ENCODE measurements around the gene PTPN2.
"Not testable (repeated sequence)": the region's sequence is repeated elsewhere in the genome, so short reads cannot be mapped to it uniquely, and the experiment has no call there.

PTPN2 gene

GRCh38 chr18:12874992-12875391 is 9.0 kb downstream of the PTPN2 start:
- H3K27me3 ChIP-seq (ENCODE audit: control insufficient read depth, insufficient read depth, low read length); H3K36me3 ChIP-seq (ENCODE audit: control insufficient read depth, insufficient read depth, low read length); H3K9ac ChIP-seq (ENCODE audit: low read depth, low read length); H3K4me3 ChIP-seq (ENCODE audit: low read depth, low read length); H3K4me1 ChIP-seq (ENCODE audit: control insufficient read depth, insufficient read depth, low read length); H3K9me3 ChIP-seq (ENCODE audit: control insufficient read depth, insufficient read depth, low read length): not testable (repeated sequence)
- peak overlapping the region; percentile 66 for H3K27ac ChIP-seq (ENCODE audit: low read depth, low read length)

- not testable (repeated sequence) for H3K4me3 ChIP-seq (ENCODE audit: low read depth, low read length); H3K27me3 ChIP-seq (ENCODE audit: control insufficient read depth, insufficient read depth, low read length); H3K36me3 ChIP-seq (ENCODE audit: control insufficient read depth, insufficient read depth, low read length); H3K27ac ChIP-seq (ENCODE audit: low read depth, low read length); H3K4me1 ChIP-seq (ENCODE audit: control insufficient read depth, insufficient read depth, low read length); H3K9me3 ChIP-seq (ENCODE audit: control insufficient read depth, insufficient read depth, low read length); H3K9ac ChIP-seq (ENCODE audit: low read depth, low read length)
Observed at GRCh38 chr18:12873961-12874567, 10.0 kb downstream of the PTPN2 start.

GRCh38 chr18:12872408-12872807 is 11.6 kb downstream of the PTPN2 start:
- H3K4me1 ChIP-seq (ENCODE audit: control insufficient read depth, insufficient read depth, low read length): no peaks in the 10 kb centered on the region
- no peaks in the 10 kb centered on the region for H3K9me3 ChIP-seq (ENCODE audit: control insufficient read depth, insufficient read depth, low read length)
- H3K27me3 ChIP-seq (ENCODE audit: control insufficient read depth, insufficient read depth, low read length): no peaks in the 10 kb centered on the region
- no peak overlapping the region for H3K4me3 ChIP-seq (ENCODE audit: low read depth, low read length)
- H3K36me3 ChIP-seq (ENCODE audit: control insufficient read depth, insufficient read depth, low read length): no peaks in the 10 kb centered on the region
- no peak overlapping the region for H3K9ac ChIP-seq (ENCODE audit: low read depth, low read length)
- no peak overlapping the region for H3K27ac ChIP-seq (ENCODE audit: low read depth, low read length)

GRCh38 chr18:12868576-12868975 is 15.5 kb downstream of the PTPN2 start:
- H3K9me3 ChIP-seq (ENCODE audit: control insufficient read depth, insufficient read depth, low read length): no peaks in the 10 kb centered on the region
- no peaks in the 10 kb centered on the region for H3K27me3 ChIP-seq (ENCODE audit: control insufficient read depth, insufficient read depth, low read length)
- no peaks in the 10 kb centered on the region for H3K36me3 ChIP-seq (ENCODE audit: control insufficient read depth, insufficient read depth, low read length)
- no peak overlapping the region for H3K27ac ChIP-seq (ENCODE audit: low read depth, low read length)
- H3K4me1 ChIP-seq (ENCODE audit: control insufficient read depth, insufficient read depth, low read length): no peaks in the 10 kb centered on the region
- H3K9ac ChIP-seq (ENCODE audit: low read depth, low read length): no peak overlapping the region
- no peak overlapping the region for H3K4me3 ChIP-seq (ENCODE audit: low read depth, low read length)

GRCh38 chr18:12867441-12868123 is 16.5 kb downstream of the PTPN2 start:
- Histone ChIP-seq H3K27ac (ENCODE audit: low read depth, low read length) (no peak overlapping the region), H3K4me3 (ENCODE audit: low read depth, low read length) (no peak overlapping the region), H3K36me3 (ENCODE audit: control insufficient read depth, insufficient read depth, low read length) (no peaks in the 10 kb centered on the region), H3K9me3 (ENCODE audit: control insufficient read depth, insufficient read depth, low read length) (no peaks in the 10 kb centered on the region), H3K27me3 (ENCODE audit: control insufficient read depth, insufficient read depth, low read length) (no peaks in the 10 kb centered on the region), H3K9ac (ENCODE audit: low read depth, low read length) (no peak overlapping the region), H3K4me1 (ENCODE audit: control insufficient read depth, insufficient read depth, low read length) (peaks cover 5% of the 10 kb centered on the region)

GRCh38 chr18:12863687-12864216 is 20.3 kb downstream of the PTPN2 start:
- no peaks in the 10 kb centered on the region for H3K36me3 ChIP-seq (ENCODE audit: control insufficient read depth, insufficient read depth, low read length)
- no peak overlapping the region for H3K9ac ChIP-seq (ENCODE audit: low read depth, low read length)
- H3K4me1 ChIP-seq (ENCODE audit: control insufficient read depth, insufficient read depth, low read length): peaks cover 17% of the 10 kb centered on the region
- H3K9me3 ChIP-seq (ENCODE audit: control insufficient read depth, insufficient read depth, low read length): no peaks in the 10 kb centered on the region
- H3K4me3 ChIP-seq (ENCODE audit: low read depth, low read length): no peak overlapping the region
- no peaks in the 10 kb centered on the region for H3K27me3 ChIP-seq (ENCODE audit: control insufficient read depth, insufficient read depth, low read length)
- no peak overlapping the region for H3K27ac ChIP-seq (ENCODE audit: low read depth, low read length)

- H3K27ac ChIP-seq (ENCODE audit: low read depth, low read length): peak overlapping the region; percentile 89
- H3K9me3 ChIP-seq (ENCODE audit: control insufficient read depth, insufficient read depth, low read length): no peaks in the 10 kb centered on the region
- H3K9ac ChIP-seq (ENCODE audit: low read depth, low read length): peak overlapping the region; percentile 43
- no peak overlapping the region for H3K4me3 ChIP-seq (ENCODE audit: low read depth, low read length)
- H3K36me3 ChIP-seq (ENCODE audit: control insufficient read depth, insufficient read depth, low read length): no peaks in the 10 kb centered on the region
- no peaks in the 10 kb centered on the region for H3K27me3 ChIP-seq (ENCODE audit: control insufficient read depth, insufficient read depth, low read length)
- peaks cover 17% of the 10 kb centered on the region for H3K4me1 ChIP-seq (ENCODE audit: control insufficient read depth, insufficient read depth, low read length)
Observed at GRCh38 chr18:12862874-12863482, 21.1 kb downstream of the PTPN2 start.

GRCh38 chr18:12862467-12862866 is 21.6 kb downstream of the PTPN2 start:
- no peaks in the 10 kb centered on the region for H3K27me3 ChIP-seq (ENCODE audit: control insufficient read depth, insufficient read depth, low read length)
- no peaks in the 10 kb centered on the region for H3K9me3 ChIP-seq (ENCODE audit: control insufficient read depth, insufficient read depth, low read length)
- H3K27ac ChIP-seq (ENCODE audit: low read depth, low read length): peak overlapping the region; percentile 89
- H3K4me1 ChIP-seq (ENCODE audit: control insufficient read depth, insufficient read depth, low read length): peaks cover 17% of the 10 kb centered on the region
- no peaks in the 10 kb centered on the region; the same call in 1 of the 2 replicates for H3K36me3 ChIP-seq (ENCODE audit: control insufficient read depth, insufficient read depth, low read length)
- H3K4me3 ChIP-seq (ENCODE audit: low read depth, low read length): no peak overlapping the region
- peak overlapping the region; percentile 43 for H3K9ac ChIP-seq (ENCODE audit: low read depth, low read length)

GRCh38 chr18:12861637-12862036 is 22.4 kb downstream of the PTPN2 start:
- Histone ChIP-seq H3K4me1 (ENCODE audit: control insufficient read depth, insufficient read depth, low read length) (peaks cover 17% of the 10 kb centered on the region), H3K9me3 (ENCODE audit: control insufficient read depth, insufficient read depth, low read length) (no peaks in the 10 kb centered on the region), H3K4me3 (ENCODE audit: low read depth, low read length) (no peak overlapping the region), H3K27ac (ENCODE audit: low read depth, low read length) (peak overlapping the region; percentile 89), H3K9ac (ENCODE audit: low read depth, low read length) (no peak overlapping the region), H3K36me3 (ENCODE audit: control insufficient read depth, insufficient read depth, low read length) (no peaks in the 10 kb centered on the region; the same call in 1 of the 2 replicates), H3K27me3 (ENCODE audit: control insufficient read depth, insufficient read depth, low read length) (no peaks in the 10 kb centered on the region)

GRCh38 chr18:12860530-12860929 is 23.5 kb downstream of the PTPN2 start:
- Histone ChIP-seq H3K27ac (ENCODE audit: low read depth, low read length) (no peak overlapping the region), H3K36me3 (ENCODE audit: control insufficient read depth, insufficient read depth, low read length) (peaks cover 4% of the 10 kb centered on the region; the same call in 1 of the 2 replicates), H3K4me1 (ENCODE audit: control insufficient read depth, insufficient read depth, low read length) (peaks cover 17% of the 10 kb centered on the region), H3K9ac (ENCODE audit: low read depth, low read length) (no peak overlapping the region), H3K9me3 (ENCODE audit: control insufficient read depth, insufficient read depth, low read length) (no peaks in the 10 kb centered on the region), H3K27me3 (ENCODE audit: control insufficient read depth, insufficient read depth, low read length) (no peaks in the 10 kb centered on the region), H3K4me3 (ENCODE audit: low read depth, low read length) (no peak overlapping the region)

GRCh38 chr18:12858991-12859390 is 25.0 kb downstream of the PTPN2 start:
- Histone ChIP-seq H3K4me3 (ENCODE audit: low read depth, low read length) (no peak overlapping the region), H3K27ac (ENCODE audit: low read depth, low read length) (no peak overlapping the region), H3K36me3 (ENCODE audit: control insufficient read depth, insufficient read depth, low read length) (peaks cover 8% of the 10 kb centered on the region), H3K27me3 (ENCODE audit: control insufficient read depth, insufficient read depth, low read length) (no peaks in the 10 kb centered on the region), H3K4me1 (ENCODE audit: control insufficient read depth, insufficient read depth, low read length) (peaks cover 17% of the 10 kb centered on the region), H3K9ac (ENCODE audit: low read depth, low read length) (no peak overlapping the region), H3K9me3 (ENCODE audit: control insufficient read depth, insufficient read depth, low read length) (no peaks in the 10 kb centered on the region)
